Measurements from ENCODE around the gene LYPD6B. TPM values are rescaled to one million over a fixed set of nuclear protein-coding genes. Genes with fewer than 3 reads are reported as not detected.

LYPD6B gene
- polyA plus RNA-seq, 3 donors, result 30.7 to 33.9 (median 31.8) TPM

Other genes starting within 250 kb of the LYPD6B start
- 1 to 10 TPM; 4.1 to 5.6 (median 5.3) TPM for gene KIF5C, start 163.5 kb upstream of the LYPD6B start, polyA plus RNA-seq (ENCODE audit: insufficient read length in 3 of 3)

Data from renal cortex interstitium (tissue), 3 donors.